Adrenal gland (tissue), 12 donors: Measurements from ENCODE around the gene CACNA1C. TPM values are rescaled to one million over a fixed set of nuclear protein-coding genes. Genes with fewer than 3 reads are reported as not detected.

Experiments
- DNase-seq, 7 donors: peaks; one replicate each; pipeline ENCODE4 v3.0.0-alpha.2; 2019 to 2020
- H3K27ac ChIP-seq, 5 donors: fragments of 200-600 bp; sonication (generic) in 4 of 5; 1 replicate in 3 of 5; 2 replicates in 2 of 5; pipeline versions ENCODE4 v1.5.1 to v1.8.0; 2016 to 2020; ENCODE audit warnings: mild to moderate bottlenecking in 1 of 5
- H3K27me3 ChIP-seq: fragments of 200-600 bp; 2 replicates; pipeline ENCODE4 v1.8.0; 2021
- H3K36me3 ChIP-seq, 2 donors: fragments of 200-600 bp; replicated peaks in 1 of 2; 1 replicate in 1 of 2; 2 replicates in 1 of 2; pipeline versions ENCODE4 v1.5.1 to v1.8.0; 2018 to 2022
- H3K4me1 ChIP-seq, 2 donors: fragments of 200-600 bp; replicated peaks in 1 of 2; 1 replicate in 1 of 2; 2 replicates in 1 of 2; pipeline versions ENCODE4 v1.5.1 to v1.8.0; 2018 to 2021
- H3K4me3 ChIP-seq, 4 donors: fragments of 200-600 bp; sonication (generic) in 3 of 4; one replicate each; pipeline ENCODE4 v1.5.1; 2016 to 2018
- H3K9me3 ChIP-seq, 3 donors: fragments of 200-600 bp; sonication (generic) in 1 of 3; replicated peaks in 1 of 3; 1 replicate in 2 of 3; 2 replicates in 1 of 3; pipeline versions ENCODE4 v1.5.1 to v1.8.0; 2016 to 2021
- CTCF ChIP-seq, 6 experiments: fragments of 450-650 bp in 4 of 6; fragments of 200-600 bp in 2 of 6; sonication (generic) in 1 of 6; IDR thresholded peaks; 1 replicate in 5 of 6; 2 replicates in 1 of 6; pipeline versions ENCODE4 v1.5.1 to v1.8.0; 2016 to 2021; ENCODE audit warnings: antibody characterized with exemption in 6 of 6, mild to moderate bottlenecking in 2 of 6, moderate library complexity in 1 of 6
- POLR2A ChIP-seq, 2 donors: fragments of 450-650 bp; IDR thresholded peaks; one replicate each; pipeline ENCODE4 v1.6.1; 2017; ENCODE audit warnings: antibody characterized with exemption in 2 of 2, mild to moderate bottlenecking in 2 of 2, moderate library complexity in 1 of 2
- WGBS, 4 donors: extraction: QIAGEN DNeasy Blood & Tissue Kit in 2 of 4; methylation state at CpG; one replicate each; pipeline versions ENCODE4 v1.1.5 to v1.1.7; 2013 to 2017; 5-methylcytosine and 5-hydroxymethylcytosine counted together
- intact Hi-C, 2 donors: fragments of 100-400 bp; cut with DNase I; formaldehyde crosslinking; loops; one replicate each; pipeline versions ENCODE4 v1.14.1 to v1.15.0; 2022 to 2023
- polyA plus RNA-seq, 3 donors: library from polyadenylated mRNA; stranded (reverse); fragments of 200-250 nt in 2 of 3; fragments of 350-450 nt in 1 of 3; fragmentation: Illumina TruSeq in 1 of 3; extraction: RNeasy Lipid Tissue Mini Kit (QIAGEN cat#74804) in 1 of 3; gene quantifications; one replicate each; pipeline ENCODE4 v1.2.3, GENCODE V29; 2013 to 2014
- total RNA-seq, 9 donors: library from RNA; depleted of rRNA in 4 of 9; stranded (reverse); fragments of >200 nt in 4 of 9; fragments of 120-200 nt in 1 of 9; fragmentation: NEBNext Ultra II Directional in 1 of 9; extraction: Animal tissue kit (Norgen Biotek cat#: 25700) in 1 of 9; gene quantifications; one replicate each; pipeline versions ENCODE4 v1.1.0 to v1.2.4, GENCODE V29; 2013 to 2023
- donor health status: healthy with polysubstance abuse.
- donor health status: Bipolar disorder and iron deficiency.
- donor health status: DM: yes; HTN: yes; CAD: no.
- donor health status: DM: no; HTN: no; CAD: no.
- donor health status: DM: no; HTN: no; CAD: no.
- donor health status: DM: yes; HTN: yes; CAD: no.

The CACNA1C gene
- total and polyA plus RNA-seq, 12 donors = 1.4 to 5.8 (median 3.5) TPM

- intact Hi-C loops = no loop called here
- no peaks in the 10 kb centered on the region for H3K36me3 ChIP-seq
- peaks cover 0 to 8% of the 10 kb centered on the region in 2 donors for H3K4me1 ChIP-seq
- H3K27me3 ChIP-seq = no peaks in the 10 kb centered on the region
- no peak for DNase-seq
- H3K27ac ChIP-seq = peak overlapping the region in 1 of 5 donors; percentile 83
- 79 to 89% (median 86%) methylated on average over 2 to 4 of the region's 4 CpGs for WGBS, 4 donors
- TF ChIP-seq POLR2A (IDR thresholded peaks at IDR 0.05) = no peak
- no peak overlapping the region for H3K4me3 ChIP-seq
- no peaks in the 10 kb centered on the region for H3K9me3 ChIP-seq
These were observed 211.1 kb downstream of the CACNA1C start for GRCh38 chr12:2263901-2264300.

- no peaks in the 10 kb centered on the region for H3K9me3 ChIP-seq
- 63 to 77% (median 66%) methylated on average over 5 to 6 of the region's 6 CpGs for WGBS, 4 donors
- no peaks in the 10 kb centered on the region for H3K4me1 ChIP-seq
- H3K27me3 ChIP-seq = no peaks in the 10 kb centered on the region
- TF ChIP-seq CTCF (IDR thresholded peaks at IDR 0.05) (no peak), POLR2A (IDR thresholded peaks at IDR 0.05) (no peak)
- intact Hi-C loops = no loop called here
- DNase-seq = peak in 4 of 7 donors; percentile 27 to 61 (median 32)
- H3K27ac ChIP-seq = peak overlapping the region in 2 of 5 donors; percentile 47 to 83
- no peaks in the 10 kb centered on the region for H3K36me3 ChIP-seq
- H3K4me3 ChIP-seq = no peak overlapping the region
These were observed 212.0 kb downstream of the CACNA1C start for GRCh38 chr12:2264651-2265232.

DNA sequence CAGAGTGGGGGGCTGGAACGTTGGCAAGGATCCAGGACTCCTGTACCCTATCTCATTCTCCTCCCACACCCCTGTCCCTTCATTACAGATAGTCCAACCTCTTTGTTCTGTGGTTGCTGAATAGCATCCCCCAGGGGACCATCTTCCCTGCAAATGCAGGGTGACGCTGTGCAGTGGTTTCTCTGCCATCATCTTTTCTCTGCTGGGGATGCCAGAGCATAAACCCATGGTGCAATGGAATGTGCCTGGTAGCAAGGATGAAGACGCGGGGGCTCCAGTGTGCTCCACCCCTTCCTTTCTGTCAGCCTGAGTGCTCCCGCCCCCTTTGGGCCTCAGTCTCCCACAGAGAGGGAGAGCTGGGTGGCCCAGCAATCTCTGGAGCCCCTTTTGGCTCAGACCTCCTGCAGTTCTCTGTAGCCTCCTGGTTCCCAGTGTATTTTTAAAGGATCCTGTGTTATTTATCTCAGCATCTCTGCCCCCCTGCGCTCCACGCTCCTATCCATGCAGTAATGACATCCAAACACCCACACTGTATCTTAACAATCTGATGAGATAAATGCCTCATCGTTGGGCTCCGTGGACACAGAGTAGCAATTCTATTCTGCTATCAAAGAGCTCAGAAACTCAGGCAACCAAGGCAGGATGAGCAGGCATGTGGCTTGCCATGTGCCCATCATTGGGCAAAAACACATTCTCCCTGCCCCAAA lies 212.8 kb downstream of the CACNA1C start:
- 77 to 80% (median 78%) methylated on average over 7 to 9 of the region's 9 CpGs for WGBS, 4 donors
- Histone ChIP-seq H3K27me3 (no peaks in the 10 kb centered on the region), H3K9me3 (no peaks in the 10 kb centered on the region), H3K4me1 (no peaks in the 10 kb centered on the region), H3K4me3 (no peak overlapping the region), H3K36me3 (no peaks in the 10 kb centered on the region), H3K27ac (peak overlapping the region in 2 of 5 donors; percentile 47 to 83)
- DNase-seq = no peak
- no peak for TF ChIP-seq CTCF (IDR thresholded peaks at IDR 0.05)
- no peak for TF ChIP-seq POLR2A (IDR thresholded peaks at IDR 0.05)
- intact Hi-C loops = no loop called here

DNA sequence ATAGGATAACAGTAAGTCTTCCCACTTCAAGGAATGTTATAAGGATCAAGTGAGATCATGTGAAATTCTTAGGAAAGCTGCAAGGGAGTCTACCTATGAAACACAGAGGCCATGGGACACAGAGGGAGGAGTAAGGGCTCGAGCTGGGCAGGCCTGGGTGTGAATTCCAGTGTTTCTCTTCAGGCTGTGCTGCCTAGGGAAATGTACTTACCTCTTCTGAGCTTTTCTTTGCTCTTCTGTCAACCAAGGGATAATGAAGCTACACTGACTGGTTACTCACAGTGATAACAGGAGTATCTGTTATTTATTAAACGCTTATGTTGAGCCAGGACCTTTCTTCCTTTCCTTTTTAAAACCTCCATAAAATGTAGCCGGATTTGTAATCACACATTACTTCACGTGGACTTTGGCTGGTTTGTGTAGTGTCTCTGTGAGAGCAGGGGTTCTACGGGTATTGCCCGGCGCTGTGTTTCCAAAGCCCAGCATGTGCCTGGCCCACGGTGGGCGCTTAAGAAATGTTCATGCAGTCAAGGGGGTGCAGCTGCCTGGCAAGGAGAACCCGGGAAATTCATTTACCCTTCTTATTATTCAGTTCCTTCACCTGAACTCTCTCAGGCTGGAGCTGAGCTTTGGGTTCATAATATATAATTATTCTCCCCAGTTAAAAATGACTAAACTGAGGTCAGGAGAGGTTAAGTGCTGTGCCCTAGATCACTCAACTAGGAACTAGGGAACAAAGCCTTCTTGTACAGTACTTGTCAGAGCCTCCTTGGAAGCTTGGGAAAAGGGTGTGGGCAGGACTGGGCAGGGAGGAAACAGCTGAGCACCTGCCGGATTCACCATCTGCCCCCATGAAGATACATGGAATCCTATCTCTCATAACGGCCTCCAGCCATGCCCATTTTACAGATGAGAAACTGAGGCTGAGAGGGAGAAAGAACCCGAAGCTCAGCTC lies 214.2 kb downstream of the CACNA1C start:
- no peak overlapping the region for H3K27ac ChIP-seq
- no peaks in the 10 kb centered on the region for H3K4me1 ChIP-seq
- H3K4me3 ChIP-seq = no peak overlapping the region
- intact Hi-C loops = no loop called here
- no peak for TF ChIP-seq POLR2A (IDR thresholded peaks at IDR 0.05)
- no peaks in the 10 kb centered on the region for H3K27me3 ChIP-seq
- H3K36me3 ChIP-seq = no peaks in the 10 kb centered on the region
- no peak for DNase-seq
- no peaks in the 10 kb centered on the region for H3K9me3 ChIP-seq
- 69 to 86% (median 84%) methylated on average over 13 of the region's 13 CpGs for WGBS, 4 donors
